ENCODE results near the gene PACS1.
"Not testable (repeated sequence)": the region's sequence is repeated elsewhere in the genome, so short reads cannot be mapped to it uniquely, and the experiment has no call there.

PACS1 gene

GRCh38 chr11:66264383-66264782 is 194.3 kb downstream of the PACS1 start:
- DNase-seq, result no peak

- DNase-seq, result no peak
Observed at GRCh38 chr11:66264914-66265313, 194.8 kb downstream of the PACS1 start.

GRCh38 chr11:66265531-66266377 is 195.7 kb downstream of the PACS1 start:
- DNase-seq, result no peak

GRCh38 chr11:66266378-66267038 is 196.4 kb downstream of the PACS1 start:
- DNase-seq, result no peak

- no peak for DNase-seq
Observed at GRCh38 chr11:66267039-66267378, 196.9 kb downstream of the PACS1 start.

- DNase-seq, result no peak
Observed at GRCh38 chr11:66267379-66268243, 197.5 kb downstream of the PACS1 start.

GRCh38 chr11:66268244-66268951 is 198.3 kb downstream of the PACS1 start, which contains the start of gene RAB1B:
Gene RAB1B (plus strand): TSS chr11:66268639. CDS start chr11:66268680, 41 bp downstream.
- peak; percentile 92 for DNase-seq

GRCh38 chr11:66268952-66269905 is 199.2 kb downstream of the PACS1 start:
- DNase-seq, result no peak

GRCh38 chr11:66271816-66272215 is 201.7 kb downstream of the PACS1 start:
- DNase-seq, result no peak

- no peak for DNase-seq
Observed at GRCh38 chr11:66272596-66272995, 202.5 kb downstream of the PACS1 start.

GRCh38 chr11:66274219-66274618 is 204.1 kb downstream of the PACS1 start:
- DNase-seq, result no peak

GRCh38 chr11:66275396-66275795 is 205.3 kb downstream of the PACS1 start:
- DNase-seq, result peak; percentile 22

- DNase-seq, result no peak
Observed at GRCh38 chr11:66275984-66276612, 206.0 kb downstream of the PACS1 start.

GRCh38 chr11:66276619-66277018 is 206.5 kb downstream of the PACS1 start:
- DNase-seq, result not testable (repeated sequence)

GRCh38 chr11:66277064-66277463 is 207.0 kb downstream of the PACS1 start:
- not testable (repeated sequence) for DNase-seq

- DNase-seq, result no peak
Observed at GRCh38 chr11:66277471-66278362, 207.6 kb downstream of the PACS1 start, which contains the start of gene CNIH2. Gene CNIH2 (plus strand): TSS chr11:66278175. CDS start chr11:66278457, 282 bp downstream.

- no peak for DNase-seq
Observed at GRCh38 chr11:66278363-66279091, 208.5 kb downstream of the PACS1 start.

GRCh38 chr11:66279092-66279734 is 209.1 kb downstream of the PACS1 start:
- no peak for DNase-seq

All from DMS 273 treated with DMSO at 0.1 percent for 48 hours (cell line).